ENCODE data around the gene OLFM4.

The OLFM4 gene

DNA sequence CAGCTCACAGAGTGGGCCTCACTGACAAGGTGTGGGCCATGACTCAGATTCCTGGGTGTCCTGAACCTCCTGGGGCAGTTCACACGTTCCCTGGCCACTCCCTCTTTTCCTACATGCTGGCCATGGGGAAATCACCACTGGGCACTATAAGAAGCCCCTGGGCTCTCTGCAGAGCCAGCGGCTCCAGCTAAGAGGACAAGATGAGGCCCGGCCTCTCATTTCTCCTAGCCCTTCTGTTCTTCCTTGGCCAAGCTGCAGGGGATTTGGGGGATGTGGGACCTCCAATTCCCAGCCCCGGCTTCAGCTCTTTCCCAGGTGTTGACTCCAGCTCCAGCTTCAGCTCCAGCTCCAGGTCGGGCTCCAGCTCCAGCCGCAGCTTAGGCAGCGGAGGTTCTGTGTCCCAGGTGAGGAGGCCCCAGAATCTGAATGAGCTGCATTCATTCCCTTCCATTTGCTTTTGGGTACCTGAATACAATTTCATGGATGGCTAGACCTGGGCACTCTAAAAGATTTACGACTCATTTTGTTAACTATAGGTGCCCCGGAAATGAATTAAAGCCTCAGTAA lies at the start of gene OLFM4:
Gene OLFM4, plus strand, starts transcription at position 177 of the 567 bp plus-strand sequence. Its CDS starts 24 bp downstream, at position 201.
- Histone ChIP-seq H3K4me1 (ENCODE audit: insufficient read depth, low read length) (no peaks in the 10 kb centered on the region), H3K27me3 (ENCODE audit: insufficient read depth, low read length) (no peaks in the 10 kb centered on the region), H3K36me3 (ENCODE audit: insufficient read depth, low read depth, low read length) (no peaks in the 10 kb centered on the region), H3K4me3 (ENCODE audit: low read length) (no peak within 1 kb of the TSS), H3K9ac (ENCODE audit: low read depth, low read length) (no peak within 1 kb of the TSS), H3K9me3 (ENCODE audit: insufficient read depth, low read depth, low read length) (no peaks in the 10 kb centered on the region), H3K27ac (ENCODE audit: low read length) (no peak within 1 kb of the TSS)

GRCh38 chr13:52978989-52979388 lies 49.6 kb upstream of the OLFM4 start:
- Histone ChIP-seq H3K4me1 (ENCODE audit: insufficient read depth, low read length) (peaks cover 4% of the 10 kb centered on the region; the same call in 1 of the 2 replicates), H3K4me3 (ENCODE audit: low read length) (no peak overlapping the region), H3K36me3 (ENCODE audit: insufficient read depth, low read depth, low read length) (no peaks in the 10 kb centered on the region), H3K27me3 (ENCODE audit: insufficient read depth, low read length) (no peaks in the 10 kb centered on the region), H3K9me3 (ENCODE audit: insufficient read depth, low read depth, low read length) (no peaks in the 10 kb centered on the region), H3K27ac (ENCODE audit: low read length) (no peak overlapping the region), H3K9ac (ENCODE audit: low read depth, low read length) (no peak overlapping the region)

DNA sequence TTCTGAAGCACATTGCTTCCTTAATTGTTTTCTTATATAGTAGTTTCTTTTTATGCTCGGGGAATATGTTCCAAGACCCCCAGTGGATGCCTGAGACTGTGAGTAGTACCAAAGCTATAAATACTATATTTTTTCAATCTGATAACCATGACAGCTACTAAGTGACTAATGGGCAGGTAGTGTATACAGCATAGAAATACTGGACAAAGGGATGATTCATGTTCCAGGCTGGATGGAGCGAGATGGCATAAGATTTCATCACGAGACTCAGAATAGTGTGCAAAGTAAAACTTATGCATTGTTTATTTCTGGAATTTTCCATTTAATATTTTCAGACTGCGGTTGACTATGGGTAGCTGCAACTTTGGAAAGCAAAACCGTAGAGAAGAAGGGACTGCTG lies 47.9 kb upstream of the OLFM4 start:
- Histone ChIP-seq H3K9me3 (ENCODE audit: insufficient read depth, low read depth, low read length) (no peaks in the 10 kb centered on the region), H3K4me3 (ENCODE audit: low read length) (no peak overlapping the region), H3K27me3 (ENCODE audit: insufficient read depth, low read length) (no peaks in the 10 kb centered on the region), H3K27ac (ENCODE audit: low read length) (no peak overlapping the region), H3K9ac (ENCODE audit: low read depth, low read length) (no peak overlapping the region), H3K4me1 (ENCODE audit: insufficient read depth, low read length) (peaks cover 4% of the 10 kb centered on the region; the same call in 1 of the 2 replicates), H3K36me3 (ENCODE audit: insufficient read depth, low read depth, low read length) (no peaks in the 10 kb centered on the region)

GRCh38 chr13:52983836-52984235 lies 44.8 kb upstream of the OLFM4 start:
- Histone ChIP-seq H3K4me3 (ENCODE audit: low read length) (no peak overlapping the region), H3K27me3 (ENCODE audit: insufficient read depth, low read length) (no peaks in the 10 kb centered on the region), H3K27ac (ENCODE audit: low read length) (no peak overlapping the region), H3K36me3 (ENCODE audit: insufficient read depth, low read depth, low read length) (no peaks in the 10 kb centered on the region), H3K9ac (ENCODE audit: low read depth, low read length) (no peak overlapping the region), H3K4me1 (ENCODE audit: insufficient read depth, low read length) (peaks cover 4% of the 10 kb centered on the region; the same call in 1 of the 2 replicates), H3K9me3 (ENCODE audit: insufficient read depth, low read depth, low read length) (no peaks in the 10 kb centered on the region)

DNA sequence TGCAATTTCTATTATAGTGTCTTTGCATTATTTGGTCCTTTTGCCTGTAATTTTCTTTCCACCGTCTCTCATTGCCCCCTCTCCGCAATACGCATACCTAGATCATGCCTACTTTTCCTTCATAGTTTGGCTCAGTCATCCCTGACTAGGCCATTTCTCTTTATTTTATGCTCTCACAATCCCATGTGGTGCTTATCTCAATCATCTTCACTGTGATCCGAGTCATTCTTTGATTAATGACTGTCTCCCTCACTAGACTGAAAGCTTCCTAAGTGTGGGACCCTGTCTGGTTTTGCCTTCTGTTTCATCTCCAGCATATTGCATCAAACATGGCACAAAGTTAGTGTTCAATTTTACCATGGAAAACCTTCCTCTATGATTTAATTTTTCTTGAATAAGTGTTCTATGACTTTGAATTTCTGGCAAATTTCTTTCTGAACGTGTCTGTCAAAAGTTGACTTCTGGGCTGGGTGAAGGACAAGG lies 43.7 kb upstream of the OLFM4 start:
- H3K27ac ChIP-seq (ENCODE audit: low read length): no peak overlapping the region
- H3K36me3 ChIP-seq (ENCODE audit: insufficient read depth, low read depth, low read length): no peaks in the 10 kb centered on the region
- no peaks in the 10 kb centered on the region for H3K4me1 ChIP-seq (ENCODE audit: insufficient read depth, low read length)
- no peaks in the 10 kb centered on the region for H3K27me3 ChIP-seq (ENCODE audit: insufficient read depth, low read length)
- no peak overlapping the region for H3K9ac ChIP-seq (ENCODE audit: low read depth, low read length)
- H3K9me3 ChIP-seq (ENCODE audit: insufficient read depth, low read depth, low read length): no peaks in the 10 kb centered on the region
- H3K4me3 ChIP-seq (ENCODE audit: low read length): no peak overlapping the region

DNA sequence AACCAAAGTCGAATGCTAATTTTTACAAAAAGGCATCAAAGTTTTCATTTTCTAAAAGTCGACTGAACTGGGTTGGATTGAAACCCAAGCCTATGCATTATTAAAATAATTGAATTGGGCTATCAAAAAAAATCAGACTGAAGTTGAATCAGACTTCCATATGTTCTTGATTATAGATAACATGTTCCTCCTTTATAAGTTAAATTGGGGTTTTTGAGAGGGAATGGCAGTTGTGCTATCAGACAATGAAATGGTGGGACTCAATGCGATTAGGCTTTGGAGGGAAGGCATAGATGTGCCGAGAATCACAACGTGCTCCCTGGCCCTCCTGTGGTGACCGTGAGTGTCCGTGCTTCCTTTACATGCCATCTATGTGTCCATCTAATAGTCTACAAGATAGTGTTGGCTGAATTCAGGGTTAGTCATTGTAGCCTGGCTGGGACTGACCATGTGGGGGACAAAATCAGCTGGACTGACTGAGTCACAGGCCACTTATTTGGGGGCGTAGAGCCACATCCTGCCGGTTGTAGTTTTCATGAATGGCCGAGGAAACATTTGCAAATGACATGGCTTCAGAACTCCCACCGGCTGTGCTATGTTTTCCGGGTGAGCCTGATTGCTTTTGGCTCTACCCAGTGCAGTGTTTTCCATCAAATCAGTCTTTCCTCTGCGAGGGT lies 37.1 kb upstream of the OLFM4 start:
- Histone ChIP-seq H3K4me3 (ENCODE audit: low read length) (no peak overlapping the region), H3K27me3 (ENCODE audit: insufficient read depth, low read length) (no peaks in the 10 kb centered on the region), H3K4me1 (ENCODE audit: insufficient read depth, low read length) (peaks cover 20% of the 10 kb centered on the region), H3K27ac (ENCODE audit: low read length) (no peak overlapping the region), H3K9me3 (ENCODE audit: insufficient read depth, low read depth, low read length) (no peaks in the 10 kb centered on the region), H3K9ac (ENCODE audit: low read depth, low read length) (no peak overlapping the region), H3K36me3 (ENCODE audit: insufficient read depth, low read depth, low read length) (no peaks in the 10 kb centered on the region)

GRCh38 chr13:52992110-52992509 lies 36.5 kb upstream of the OLFM4 start:
- no peak overlapping the region for H3K27ac ChIP-seq (ENCODE audit: low read length)
- no peaks in the 10 kb centered on the region for H3K27me3 ChIP-seq (ENCODE audit: insufficient read depth, low read length)
- H3K4me1 ChIP-seq (ENCODE audit: insufficient read depth, low read length): peaks cover 20% of the 10 kb centered on the region
- H3K4me3 ChIP-seq (ENCODE audit: low read length): no peak overlapping the region
- no peak overlapping the region for H3K9ac ChIP-seq (ENCODE audit: low read depth, low read length)
- no peaks in the 10 kb centered on the region for H3K36me3 ChIP-seq (ENCODE audit: insufficient read depth, low read depth, low read length)
- no peaks in the 10 kb centered on the region for H3K9me3 ChIP-seq (ENCODE audit: insufficient read depth, low read depth, low read length)

- Histone ChIP-seq H3K4me1 (ENCODE audit: insufficient read depth, low read length) (peaks cover 20% of the 10 kb centered on the region), H3K9me3 (ENCODE audit: insufficient read depth, low read depth, low read length) (no peaks in the 10 kb centered on the region), H3K9ac (ENCODE audit: low read depth, low read length) (no peak overlapping the region; the same call in 1 of the 2 replicates), H3K27ac (ENCODE audit: low read length) (no peak overlapping the region), H3K36me3 (ENCODE audit: insufficient read depth, low read depth, low read length) (no peaks in the 10 kb centered on the region), H3K4me3 (ENCODE audit: low read length) (no peak overlapping the region), H3K27me3 (ENCODE audit: insufficient read depth, low read length) (no peaks in the 10 kb centered on the region)
These were observed 34.6 kb upstream of the OLFM4 start for GRCh38 chr13:52994051-52994450.

GRCh38 chr13:52994865-52995264 lies 33.7 kb upstream of the OLFM4 start:
- Histone ChIP-seq H3K4me3 (ENCODE audit: low read length) (no peak overlapping the region), H3K4me1 (ENCODE audit: insufficient read depth, low read length) (peaks cover 20% of the 10 kb centered on the region), H3K9me3 (ENCODE audit: insufficient read depth, low read depth, low read length) (no peaks in the 10 kb centered on the region), H3K27me3 (ENCODE audit: insufficient read depth, low read length) (no peaks in the 10 kb centered on the region), H3K36me3 (ENCODE audit: insufficient read depth, low read depth, low read length) (no peaks in the 10 kb centered on the region), H3K9ac (ENCODE audit: low read depth, low read length) (no peak overlapping the region), H3K27ac (ENCODE audit: low read length) (no peak overlapping the region)

DNA sequence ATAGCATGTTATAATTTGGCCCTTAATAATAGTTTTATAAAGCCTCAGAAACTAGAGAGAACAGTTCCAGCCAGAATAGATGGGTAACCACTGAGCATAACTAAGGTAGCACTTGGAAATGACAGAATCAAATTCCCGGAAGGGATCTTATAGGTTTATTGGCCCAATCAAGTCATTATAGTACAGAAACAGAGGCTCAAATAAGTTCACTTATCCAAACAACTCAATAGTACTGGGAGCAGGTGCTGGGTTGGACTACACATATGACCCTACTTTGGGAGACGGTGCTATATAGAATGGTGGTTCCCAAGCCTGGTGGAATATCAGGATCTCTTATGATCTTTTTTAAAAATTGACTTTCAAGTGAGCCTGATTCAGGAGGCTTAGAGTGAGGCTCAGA lies 32.7 kb upstream of the OLFM4 start:
- Histone ChIP-seq H3K9ac (ENCODE audit: low read depth, low read length) (no peak overlapping the region), H3K27ac (ENCODE audit: low read length) (no peak overlapping the region), H3K4me3 (ENCODE audit: low read length) (no peak overlapping the region), H3K4me1 (ENCODE audit: insufficient read depth, low read length) (peaks cover 20% of the 10 kb centered on the region), H3K27me3 (ENCODE audit: insufficient read depth, low read length) (no peaks in the 10 kb centered on the region), H3K9me3 (ENCODE audit: insufficient read depth, low read depth, low read length) (no peaks in the 10 kb centered on the region), H3K36me3 (ENCODE audit: insufficient read depth, low read depth, low read length) (no peaks in the 10 kb centered on the region)

DNA sequence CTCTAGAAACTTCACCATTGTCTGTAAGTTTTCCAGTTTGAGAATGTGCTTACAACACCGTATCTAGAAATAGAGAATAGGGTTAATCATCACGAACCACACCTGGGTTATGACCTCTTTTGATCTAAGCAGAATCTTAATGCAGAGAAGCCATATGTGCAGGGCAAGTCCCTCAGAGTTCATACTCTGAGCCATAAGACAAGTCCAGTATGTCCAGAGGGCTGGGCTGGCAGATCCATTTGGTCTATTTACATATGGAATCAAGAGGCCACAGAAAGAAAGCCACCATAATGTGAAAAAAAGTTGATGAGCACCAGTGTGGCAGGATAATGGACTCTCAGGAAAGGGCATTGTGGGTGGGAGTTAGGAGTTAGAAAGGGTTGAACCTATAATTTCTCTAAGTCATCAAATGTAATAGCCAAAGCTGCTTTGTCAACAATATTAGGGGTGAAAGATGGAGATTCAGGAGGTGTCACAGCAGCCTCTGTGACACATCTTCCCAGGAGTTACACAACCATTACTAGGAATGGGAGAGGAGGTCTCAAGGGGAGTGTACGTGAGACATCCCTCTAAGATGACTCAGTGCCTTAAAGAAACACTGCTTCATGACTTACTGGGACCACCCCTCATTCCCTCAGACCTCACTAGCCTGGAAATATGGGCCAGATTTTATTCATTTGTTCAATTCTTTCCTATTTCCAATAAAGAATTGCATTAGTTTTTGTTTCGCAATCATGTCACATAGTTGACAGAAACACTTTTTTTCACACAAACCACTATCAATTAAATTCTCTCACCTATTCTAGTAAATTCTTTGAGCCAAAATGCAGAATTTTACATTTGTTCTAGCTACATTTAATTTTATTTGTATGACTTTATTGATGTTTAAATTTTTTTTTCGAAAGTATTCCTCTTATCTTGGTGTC lies 30.4 kb upstream of the OLFM4 start:
- Histone ChIP-seq H3K27ac (ENCODE audit: low read length) (no peak overlapping the region), H3K9ac (ENCODE audit: low read depth, low read length) (no peak overlapping the region), H3K9me3 (ENCODE audit: insufficient read depth, low read depth, low read length) (no peaks in the 10 kb centered on the region), H3K27me3 (ENCODE audit: insufficient read depth, low read length) (no peaks in the 10 kb centered on the region), H3K4me3 (ENCODE audit: low read length) (no peak overlapping the region), H3K36me3 (ENCODE audit: insufficient read depth, low read depth, low read length) (no peaks in the 10 kb centered on the region), H3K4me1 (ENCODE audit: insufficient read depth, low read length) (peaks cover 18% of the 10 kb centered on the region)
